Testis (tissue), 2 donors: ENCODE results near the gene CARD14.

Source experiments
- CTCF ChIP-seq, 3 experiments: fragments of 450-650 bp in 2 of 3; fragments of 200-600 bp in 1 of 3; sonication (generic) in 1 of 3; IDR thresholded peaks; one replicate each; pipeline ENCODE4 v1.5.1; 2016 to 2019; ENCODE audit warnings: antibody characterized with exemption in 3 of 3, mild to moderate bottlenecking in 2 of 3, moderate library complexity in 1 of 3
- POLR2A ChIP-seq: fragments of 450-650 bp; IDR thresholded peaks from one replicate; pipeline ENCODE4 v1.6.1; 2017; ENCODE audit warnings: antibody characterized with exemption, mild to moderate bottlenecking, moderate library complexity

GRCh38 chr17:80129006-80129565, 40.7 kb upstream of the CARD14 start:
- TF ChIP-seq POLR2A (no peak), CTCF (IDR thresholded peaks at IDR 0.05) (no peak)
